Activated T-helper 1 cell treated with Interleukin-2 at 50 U/mL for 16 hours (primary cell): ENCODE results near the gene TRIM49D2.
"Not testable (repeated sequence)": the region's sequence is repeated elsewhere in the genome, so short reads cannot be mapped to it uniquely, and the experiment has no call there.

Experiments
- DNase-seq: peaks from one replicate; pipeline ENCODE4 v3.0.0-alpha.2; 2020; ENCODE audit warnings: low read depth

TRIM49D2 gene

GRCh38 chr11:89923764-89924163 lies at the start of gene TRIM49D2:
TRIM49D2 (plus strand) TSS chr11:89924064; CDS start chr11:89926762, 2,698 bp downstream.
- not testable (repeated sequence) for DNase-seq

GRCh38 chr11:89877511-89877910 lies 46.4 kb upstream of the TRIM49D2 start:
- DNase-seq: not testable (repeated sequence)

GRCh38 chr11:89893245-89893644 lies 30.6 kb upstream of the TRIM49D2 start:
- DNase-seq: not testable (repeated sequence)

- DNase-seq: not testable (repeated sequence)
These were observed 23.1 kb upstream of the TRIM49D2 start for GRCh38 chr11:89900809-89901208.

GRCh38 chr11:89922195-89922660 lies 1.6 kb upstream of the TRIM49D2 start, which contains the start of gene TRIM49D1:
TRIM49D1 (minus strand) TSS chr11:89922245; CDS start chr11:89917710, 4,535 bp downstream.
- DNase-seq: no peak

GRCh38 chr11:89960833-89961232 lies 37.0 kb downstream of the TRIM49D2 start:
- DNase-seq: not testable (repeated sequence)

- not testable (repeated sequence) for DNase-seq
These were observed 41.9 kb downstream of the TRIM49D2 start, which contains the start of gene TRIM64 for GRCh38 chr11:89965737-89966136. TRIM64 (plus strand) TSS chr11:89966037; CDS start chr11:89968504, 2,467 bp downstream.
